SK-N-MC (cell line): ENCODE measurements around the gene C10orf67.

Experiments
- DNase-seq: peaks from one replicate; pipeline ENCODE4 v3.0.0-alpha.2; 2011; ENCODE audit warnings: low read depth, low spot score
- H3K27ac ChIP-seq: fragments of 200-600 bp; sonication (generic); 2 replicates; pipeline ENCODE4 v1.5.1; 2016; ENCODE audit warnings: mixed run types
- H3K36me3 ChIP-seq: fragments of 200-600 bp; sonication (generic); 2 replicates; pipeline ENCODE4 v1.6.1; 2017; ENCODE audit warnings: antibody characterized with exemption, low read length, mixed read lengths; ENCODE audit not compliant: insufficient read depth
- H3K4me3 ChIP-seq: fragments of 200-600 bp; sonication (generic); 2 replicates; pipeline ENCODE4 v1.5.1; 2016
- H3K9ac ChIP-seq: fragments of 200-600 bp; sonication (generic); 2 replicates; pipeline ENCODE4 v1.8.0; 2017; ENCODE audit warnings: mixed run types, mixed read lengths; ENCODE audit not compliant: insufficient read length
- H3K9me3 ChIP-seq: fragments of 200-600 bp; sonication (generic); 2 replicates; pipeline ENCODE4 v1.6.1; 2017; ENCODE audit warnings: low read depth, mild to moderate bottlenecking, antibody characterized with exemption, low read length, moderate library complexity, mixed read lengths
- EZH2 ChIP-seq: fragments of 200-600 bp; sonication (generic); IDR thresholded peaks from one replicate; pipeline ENCODE4 v1.6.1; 2017; ENCODE audit warnings: antibody characterized with exemption
- FOXP2 ChIP-seq: optimal IDR thresholded peaks from 2 replicates; pipeline ENCODE3; 2011; ENCODE audit warnings: mild to moderate bottlenecking, moderate library complexity; ENCODE audit not compliant: insufficient read depth; ENCODE audit errors: extremely low read length, control extremely low read depth
- POLR2AphosphoS5 ChIP-seq: IDR thresholded peaks from 2 replicates; pipeline ENCODE4 v1.6.1; 2012; ENCODE audit warnings: mild to moderate bottlenecking, low read depth, low read length, borderline replicate concordance

The C10orf67 gene

DNA sequence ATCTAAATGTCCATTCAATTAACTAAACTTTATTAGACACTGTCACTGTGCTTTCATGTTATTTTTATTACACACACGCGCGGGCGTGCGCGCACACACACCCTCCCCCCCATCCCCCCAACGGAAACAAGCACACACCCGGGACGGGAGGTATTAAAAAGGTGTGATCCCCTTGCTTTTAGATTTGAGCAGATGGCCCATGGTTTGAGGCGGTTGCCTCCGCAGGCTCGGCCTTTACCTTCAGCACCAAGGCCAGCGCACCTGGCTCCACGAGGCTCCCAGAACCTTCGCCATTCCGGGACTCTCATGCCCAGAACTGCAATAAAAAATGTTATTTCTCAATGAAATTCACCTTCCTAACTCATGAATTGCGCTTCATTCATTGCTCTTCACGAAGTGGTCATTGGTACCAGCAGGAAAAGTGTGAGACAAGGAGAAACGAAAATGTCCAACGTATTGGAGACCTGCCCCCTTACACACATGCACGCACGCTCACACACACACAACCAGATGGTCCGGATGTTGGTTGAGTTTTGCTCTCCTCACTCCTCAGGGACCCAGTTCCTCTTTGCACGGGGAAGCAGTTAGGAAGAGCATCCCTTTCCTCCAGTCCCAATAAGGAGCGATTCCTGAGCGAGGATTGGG is 173.2 kb downstream of the C10orf67 start:
- no peak for DNase-seq
- no peak overlapping the region for H3K4me3 ChIP-seq
- H3K27ac ChIP-seq, result no peak overlapping the region
- no peaks in the 10 kb centered on the region for H3K36me3 ChIP-seq
- no peak overlapping the region for H3K9ac ChIP-seq
- no peaks in the 10 kb centered on the region for H3K9me3 ChIP-seq
- TF ChIP-seq FOXP2 (no peak), POLR2AphosphoS5 (no peak), EZH2 (no peak)

DNA sequence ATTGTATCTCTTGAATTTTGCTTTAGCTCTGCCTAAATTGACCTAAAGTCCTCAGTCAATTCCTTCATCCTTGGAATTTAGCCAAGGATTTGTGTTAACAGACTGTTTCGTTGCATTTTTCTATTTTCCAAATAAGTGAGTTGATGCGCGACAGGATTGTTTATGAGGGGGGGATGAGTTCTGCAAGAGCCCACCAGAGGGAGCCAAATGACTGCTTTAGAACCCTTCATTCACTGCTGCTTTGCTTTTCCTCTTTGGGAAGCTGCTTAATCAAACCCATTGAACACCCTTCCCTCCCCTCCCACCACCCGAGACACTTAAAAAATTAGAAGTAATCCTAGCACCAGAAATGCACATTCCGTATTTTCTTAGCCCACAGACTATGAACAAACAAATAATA is 186.2 kb downstream of the C10orf67 start:
- no peaks in the 10 kb centered on the region for H3K9me3 ChIP-seq
- TF ChIP-seq POLR2AphosphoS5 (no peak), FOXP2 (no peak), EZH2 (no peak)
- peak; percentile 44 for DNase-seq
- no peaks in the 10 kb centered on the region for H3K36me3 ChIP-seq
- no peak overlapping the region for H3K9ac ChIP-seq
- peak overlapping the region; percentile 69 for H3K4me3 ChIP-seq
- H3K27ac ChIP-seq, result no peak overlapping the region

DNA sequence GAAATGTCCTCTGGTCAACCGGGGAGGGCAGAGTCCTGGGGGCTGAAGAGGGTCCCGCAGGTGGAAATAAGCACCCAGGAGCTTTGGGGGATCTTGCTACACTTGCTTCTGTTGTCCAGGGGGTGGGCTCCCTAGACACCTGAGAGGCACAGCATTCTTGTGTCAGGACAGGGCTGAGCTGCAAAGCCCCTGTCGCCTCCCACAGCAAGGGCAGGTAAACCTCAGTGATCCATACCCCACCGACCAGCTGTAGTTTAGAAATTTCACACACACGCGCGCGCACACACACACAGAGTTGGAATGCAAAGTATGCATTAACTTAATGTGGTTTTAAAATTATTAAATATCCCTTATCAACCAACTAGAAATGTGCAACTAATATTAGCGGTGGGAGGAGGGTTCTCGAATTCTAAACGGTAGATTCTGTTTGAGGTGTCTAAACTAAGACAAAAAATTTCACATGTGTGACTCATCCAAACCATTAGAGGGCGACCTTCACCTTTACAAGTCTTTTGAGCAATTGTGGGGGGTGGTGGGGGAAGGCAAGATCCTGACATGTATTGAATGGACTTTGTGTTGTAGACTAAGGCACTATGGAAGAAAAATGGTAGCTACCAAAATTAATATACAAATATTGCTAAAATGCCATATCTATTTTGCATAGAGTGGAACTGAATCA is 186.8 kb downstream of the C10orf67 start:
- no peaks in the 10 kb centered on the region for H3K36me3 ChIP-seq
- TF ChIP-seq EZH2 (no peak), FOXP2 (no peak), POLR2AphosphoS5 (no peak)
- DNase-seq, result no peak
- no peaks in the 10 kb centered on the region for H3K9me3 ChIP-seq
- H3K4me3 ChIP-seq, result peak overlapping the region; percentile 69
- H3K27ac ChIP-seq, result peak overlapping the region; percentile 87
- no peak overlapping the region for H3K9ac ChIP-seq

DNA sequence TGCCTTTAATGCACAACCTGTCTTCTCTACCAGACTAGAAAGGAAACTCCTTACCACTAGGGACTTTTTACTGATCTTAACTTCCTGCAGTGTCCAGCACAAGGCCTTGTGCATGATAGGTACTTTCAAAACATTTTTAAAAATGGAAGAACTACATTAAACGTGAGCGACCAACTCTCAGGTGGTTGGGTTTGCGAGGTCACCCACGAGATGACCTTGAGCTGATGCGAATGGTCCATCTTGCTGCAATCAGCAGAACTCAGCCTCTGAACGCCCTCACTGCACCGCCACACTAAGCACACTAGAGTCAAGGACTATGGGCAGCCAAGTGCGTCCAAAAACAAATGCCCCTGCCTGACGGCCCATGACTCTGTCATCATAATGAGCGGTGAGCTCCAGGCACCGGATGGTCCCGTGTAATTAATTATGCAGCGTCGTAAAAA is 187.3 kb downstream of the C10orf67 start:
- TF ChIP-seq POLR2AphosphoS5 (no peak), FOXP2 (no peak), EZH2 (no peak)
- DNase-seq, result no peak
- no peaks in the 10 kb centered on the region for H3K9me3 ChIP-seq
- no peaks in the 10 kb centered on the region for H3K36me3 ChIP-seq
- peak overlapping the region; percentile 87 for H3K27ac ChIP-seq
- peak overlapping the region; percentile 54 for H3K4me3 ChIP-seq
- no peak overlapping the region for H3K9ac ChIP-seq

DNA sequence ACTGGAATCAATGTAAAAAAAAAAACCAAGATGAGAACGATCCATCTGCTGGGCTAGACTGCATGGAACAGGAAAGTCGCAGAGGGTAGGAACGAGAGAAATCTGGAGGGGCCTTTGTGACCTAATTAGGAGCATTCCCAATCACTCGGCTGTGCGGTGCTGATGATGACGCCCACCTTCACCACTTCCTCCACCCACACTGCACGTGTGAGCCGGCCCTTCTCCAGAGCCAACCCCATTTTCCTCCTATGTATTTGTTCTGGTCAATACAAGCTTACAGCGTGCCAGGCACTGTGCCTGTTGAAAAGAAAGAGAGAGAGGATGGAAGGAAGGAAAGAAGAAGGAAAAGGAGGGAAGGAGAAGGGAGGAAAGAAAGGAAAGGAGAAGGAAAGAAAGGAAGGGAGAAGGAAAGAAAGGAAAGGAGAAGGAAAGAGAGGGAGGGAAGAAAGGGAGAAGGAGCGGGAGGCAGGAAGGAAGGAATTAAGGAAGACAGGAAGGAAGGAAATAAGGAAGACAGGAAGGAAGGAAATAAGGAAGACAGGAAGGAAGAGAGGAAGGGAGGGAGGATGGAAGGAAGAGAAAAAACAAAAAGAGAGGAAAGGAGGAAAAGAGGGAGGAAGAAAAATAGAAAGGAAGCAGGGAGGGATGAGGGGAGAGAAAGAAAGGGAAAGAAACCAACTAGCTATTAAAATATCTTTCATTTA is 188.0 kb downstream of the C10orf67 start:
- Histone ChIP-seq H3K27ac (peak overlapping the region; percentile 87), H3K36me3 (no peaks in the 10 kb centered on the region), H3K4me3 (peak overlapping the region; percentile 54), H3K9me3 (no peaks in the 10 kb centered on the region), H3K9ac (no peak overlapping the region)
- no peak for TF ChIP-seq FOXP2
- no peak for DNase-seq

DNA sequence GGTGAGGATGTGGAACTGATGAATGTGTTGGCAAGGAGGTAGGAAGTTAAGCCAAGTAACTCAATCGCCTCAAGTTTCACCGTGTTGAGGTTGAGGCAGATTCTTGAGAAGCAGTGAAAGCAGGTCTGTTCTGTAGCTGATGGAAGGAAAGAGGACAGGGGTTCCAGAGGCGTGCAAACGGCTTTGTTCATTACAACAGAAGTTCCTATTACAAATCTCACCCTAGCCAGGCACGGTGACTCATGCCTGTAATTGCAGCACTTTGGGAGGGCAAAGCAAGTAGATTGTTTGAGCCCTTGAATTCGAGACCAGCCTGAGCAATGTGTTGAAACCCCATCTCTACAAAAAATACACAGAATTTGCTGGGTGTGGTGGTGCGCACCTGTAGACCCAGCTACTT is 189.4 kb downstream of the C10orf67 start:
- no peak for DNase-seq
- Histone ChIP-seq H3K36me3 (no peaks in the 10 kb centered on the region), H3K4me3 (no peak overlapping the region), H3K9me3 (no peaks in the 10 kb centered on the region), H3K27ac (no peak overlapping the region), H3K9ac (no peak overlapping the region)
- TF ChIP-seq POLR2AphosphoS5 (no peak), FOXP2 (no peak), EZH2 (no peak)
